WTC11 (cell line): ENCODE results near the gene LRRC1. TPM values are rescaled to one million over a fixed set of nuclear protein-coding genes. Genes with fewer than 3 reads are reported as not detected.

ENCODE experiments used
- ATAC-seq: fragments of 200-7000 bp; cut with Tn5 transposase; 2 replicates; pipeline ENCODE4 v1.10.0; 2021; ENCODE audit warnings: mild to moderate bottlenecking, moderate library complexity
- CTCF ChIA-PET: fragments of 300-600 bp; sonication (Branson Sonifier 250); formaldehyde crosslinking; loops from one replicate; lab custom pipeline; 2021; ENCODE audit warnings: antibody characterized with exemption; lab: Charles Lee
- POLR2A ChIA-PET: fragments of 350-600 bp; sonication (Branson Sonifier 250); formaldehyde crosslinking; loops from one replicate; lab custom pipeline; 2021; ENCODE audit warnings: antibody characterized with exemption; lab: Charles Lee
- DNase-seq: peaks from one replicate; pipeline ENCODE4 v3.0.0; 2021; ENCODE audit warnings: low spot score
- H3K27ac Mint-ChIP-seq: 2 replicates; pipeline ENCODE4 v1.8.0; 2021; ENCODE audit warnings: mixed read lengths
- H3K27me3 Mint-ChIP-seq: 2 replicates; pipeline ENCODE4 v1.8.0; 2021; ENCODE audit warnings: low read depth, mild to moderate bottlenecking, moderate library complexity, mixed read lengths
- H3K36me3 Mint-ChIP-seq: 2 replicates; pipeline ENCODE4 v1.8.0; 2021; ENCODE audit warnings: mixed read lengths
- H3K4me1 Mint-ChIP-seq: 2 replicates; pipeline ENCODE4 v1.8.0; 2022; ENCODE audit warnings: mixed read lengths
- H3K4me3 Mint-ChIP-seq: 2 replicates; pipeline ENCODE4 v1.8.0; 2021; ENCODE audit warnings: mild to moderate bottlenecking, moderate library complexity, mixed read lengths
- H3K9me3 Mint-ChIP-seq: 2 replicates; pipeline ENCODE4 v1.8.0; 2021; ENCODE audit warnings: mixed read lengths
- E2F4 ChIP-seq: sonication (generic); formaldehyde crosslinking; IDR thresholded peaks from 2 replicates; pipeline ENCODE4 v1.8.1; 2022; ENCODE audit warnings: low read depth, mild to moderate bottlenecking, moderate library complexity, missing genetic modification reagents, borderline replicate concordance
- FOXJ3 ChIP-seq: sonication (generic); formaldehyde crosslinking; IDR thresholded peaks from 2 replicates; pipeline ENCODE4 v1.9.0; 2021; ENCODE audit warnings: missing genetic modification reagents, mild to moderate bottlenecking, borderline replicate concordance
- HMGXB4 ChIP-seq: sonication (generic); formaldehyde crosslinking; IDR thresholded peaks from 2 replicates; pipeline ENCODE4 v1.8.1; 2023; ENCODE audit warnings: mild to moderate bottlenecking, moderate library complexity, missing genetic modification reagents
- IRF2 ChIP-seq: sonication (generic); formaldehyde crosslinking; IDR thresholded peaks from 2 replicates; pipeline ENCODE4 v1.8.0; 2022; ENCODE audit warnings: low read depth, missing genetic modification reagents, borderline replicate concordance
- NFYB ChIP-seq: sonication (generic); formaldehyde crosslinking; conservative IDR thresholded peaks from 2 replicates; pipeline ENCODE4 v1.8.0; 2022; ENCODE audit warnings: low read depth, missing genetic modification reagents
- NR3C1 ChIP-seq: sonication (generic); formaldehyde crosslinking; conservative IDR thresholded peaks from 2 replicates; pipeline ENCODE4 v1.8.1; 2023; ENCODE audit warnings: low read depth, mild to moderate bottlenecking, missing genetic modification reagents
- RELA ChIP-seq: sonication (generic); formaldehyde crosslinking; IDR thresholded peaks from 2 replicates; pipeline ENCODE4 v1.8.1; 2022; ENCODE audit warnings: missing genetic modification reagents, mild to moderate bottlenecking, borderline replicate concordance
- SMAD3 ChIP-seq: sonication (generic); formaldehyde crosslinking; IDR thresholded peaks from 2 replicates; pipeline ENCODE4 v1.8.0; 2022; ENCODE audit warnings: missing genetic modification reagents, mild to moderate bottlenecking, borderline replicate concordance
- SMAD4 ChIP-seq: sonication (generic); formaldehyde crosslinking; IDR thresholded peaks from 2 replicates; pipeline ENCODE4 v1.8.0; 2022; ENCODE audit warnings: mild to moderate bottlenecking, missing genetic modification reagents
- SP1 ChIP-seq: sonication (generic); formaldehyde crosslinking; conservative IDR thresholded peaks from 2 replicates; pipeline ENCODE4 v1.8.1; 2022; ENCODE audit warnings: missing genetic modification reagents
- TCF7 ChIP-seq: sonication (generic); formaldehyde crosslinking; IDR thresholded peaks from 2 replicates; pipeline ENCODE4 v1.8.0; 2022; ENCODE audit warnings: mild to moderate bottlenecking, low read depth, missing genetic modification reagents, moderate library complexity
- USF1 ChIP-seq: sonication (generic); formaldehyde crosslinking; IDR thresholded peaks from 2 replicates; pipeline ENCODE4 v1.8.0; 2022; ENCODE audit warnings: mild to moderate bottlenecking, missing genetic modification reagents
- ZNF232 ChIP-seq: sonication (generic); formaldehyde crosslinking; IDR thresholded peaks from 2 replicates; pipeline ENCODE4 v1.8.0; 2022; ENCODE audit warnings: mild to moderate bottlenecking, missing genetic modification reagents
- ZNF512 ChIP-seq: sonication (generic); formaldehyde crosslinking; IDR thresholded peaks from 2 replicates; pipeline ENCODE4 v1.8.1; 2022; ENCODE audit warnings: missing genetic modification reagents, borderline replicate concordance
- total RNA-seq: library from RNA; stranded (reverse); gene quantifications from 3 replicates; pipeline ENCODE4 v1.2.3, GENCODE V29; 2021
- TF ChIP-seq, protein P1 (sequence below): sonication (generic); formaldehyde crosslinking; IDR thresholded peaks from 2 replicates; pipeline ENCODE4 v1.8.0; 2022; ENCODE audit warnings: mild to moderate bottlenecking, missing genetic modification reagents
- TF ChIP-seq, protein P2 (sequence below): sonication (generic); formaldehyde crosslinking; IDR thresholded peaks from 2 replicates; pipeline ENCODE4 v1.8.1; 2022; ENCODE audit warnings: mild to moderate bottlenecking, moderate library complexity, missing genetic modification reagents
- TF ChIP-seq, protein P3 (sequence below): sonication (generic); formaldehyde crosslinking; IDR thresholded peaks from 2 replicates; pipeline ENCODE4 v1.8.1; 2023; ENCODE audit warnings: mild to moderate bottlenecking, missing genetic modification reagents, moderate library complexity
- TF ChIP-seq, protein P4 (sequence below): fragments of 250-450 bp; sonication (Bioruptor Pico); conservative IDR thresholded peaks from 2 replicates; pipeline ENCODE4 v1.9.0; 2021; ENCODE audit warnings: mild to moderate bottlenecking
- TF ChIP-seq, protein P5 (sequence below): fragments of 200-600 bp; IDR thresholded peaks from 2 replicates; pipeline ENCODE4 v1.8.0; 2022; ENCODE audit warnings: antibody characterized with exemption

Gene LRRC1
- total RNA-seq, 1 experiment from 2014 or later = 12.7 TPM

GRCh38 chr6:53858913-53859312, 64.1 kb downstream of the LRRC1 start:
- H3K4me3 Mint-ChIP-seq = no peak overlapping the region
- no peaks in the 10 kb centered on the region for H3K36me3 Mint-ChIP-seq
- H3K27me3 Mint-ChIP-seq = no peaks in the 10 kb centered on the region
- no peaks in the 10 kb centered on the region for H3K9me3 Mint-ChIP-seq
- no peak for TF ChIP-seq SMAD4
- no peak for TF ChIP-seq SP1 (CRISPR knock-in tag)
- H3K4me1 Mint-ChIP-seq = peaks cover 34% of the 10 kb centered on the region
- H3K27ac Mint-ChIP-seq = no peak overlapping the region
- ChIA-PET CTCF (no interaction called here), POLR2A (no interaction called here)
- no peak for ATAC-seq
- no peak for DNase-seq

DNA sequence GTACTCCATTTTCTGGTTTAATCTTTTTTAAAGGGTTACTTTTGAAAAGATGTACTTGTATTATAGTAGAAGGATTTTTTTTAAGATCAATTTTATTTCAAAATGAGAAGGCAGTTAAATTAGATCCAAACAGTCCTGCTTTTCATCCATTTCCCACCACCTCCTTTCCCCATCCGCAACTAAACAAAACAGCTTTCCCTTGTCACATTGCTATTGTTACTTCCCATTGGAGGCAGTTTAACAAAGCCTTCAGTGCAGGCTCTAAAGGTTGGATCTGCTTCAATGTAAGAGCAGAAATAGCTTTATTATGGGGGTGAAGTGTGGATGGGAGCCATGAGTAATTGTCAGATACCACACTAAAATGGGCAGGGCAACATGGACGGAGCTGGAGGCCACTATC, 65.7 kb downstream of the LRRC1 start:
- peaks cover 30% of the 10 kb centered on the region for H3K4me1 Mint-ChIP-seq
- no peaks in the 10 kb centered on the region for H3K36me3 Mint-ChIP-seq
- ATAC-seq (no peak), DNase-seq (no peak)
- ChIA-PET CTCF (no interaction called here), POLR2A (no interaction called here)
- H3K27me3 Mint-ChIP-seq = no peaks in the 10 kb centered on the region
- H3K27ac Mint-ChIP-seq = no peak overlapping the region
- no peaks in the 10 kb centered on the region for H3K9me3 Mint-ChIP-seq
- H3K4me3 Mint-ChIP-seq = no peak overlapping the region
- no peak for TF ChIP-seq IRF2 (CRISPR knock-in tag)
- TF ChIP-seq, protein P1, sequence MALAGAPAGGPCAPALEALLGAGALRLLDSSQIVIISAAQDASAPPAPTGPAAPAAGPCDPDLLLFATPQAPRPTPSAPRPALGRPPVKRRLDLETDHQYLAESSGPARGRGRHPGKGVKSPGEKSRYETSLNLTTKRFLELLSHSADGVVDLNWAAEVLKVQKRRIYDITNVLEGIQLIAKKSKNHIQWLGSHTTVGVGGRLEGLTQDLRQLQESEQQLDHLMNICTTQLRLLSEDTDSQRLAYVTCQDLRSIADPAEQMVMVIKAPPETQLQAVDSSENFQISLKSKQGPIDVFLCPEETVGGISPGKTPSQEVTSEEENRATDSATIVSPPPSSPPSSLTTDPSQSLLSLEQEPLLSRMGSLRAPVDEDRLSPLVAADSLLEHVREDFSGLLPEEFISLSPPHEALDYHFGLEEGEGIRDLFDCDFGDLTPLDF (CRISPR knock-in tag) = no peak
- TF ChIP-seq SMAD3 (CRISPR knock-in tag) = no peak
- TF ChIP-seq, protein P2, sequence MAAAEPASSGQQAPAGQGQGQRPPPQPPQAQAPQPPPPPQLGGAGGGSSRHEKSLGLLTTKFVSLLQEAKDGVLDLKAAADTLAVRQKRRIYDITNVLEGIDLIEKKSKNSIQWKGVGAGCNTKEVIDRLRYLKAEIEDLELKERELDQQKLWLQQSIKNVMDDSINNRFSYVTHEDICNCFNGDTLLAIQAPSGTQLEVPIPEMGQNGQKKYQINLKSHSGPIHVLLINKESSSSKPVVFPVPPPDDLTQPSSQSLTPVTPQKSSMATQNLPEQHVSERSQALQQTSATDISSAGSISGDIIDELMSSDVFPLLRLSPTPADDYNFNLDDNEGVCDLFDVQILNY (CRISPR knock-in tag) = no peak
- TF ChIP-seq, protein P3, sequence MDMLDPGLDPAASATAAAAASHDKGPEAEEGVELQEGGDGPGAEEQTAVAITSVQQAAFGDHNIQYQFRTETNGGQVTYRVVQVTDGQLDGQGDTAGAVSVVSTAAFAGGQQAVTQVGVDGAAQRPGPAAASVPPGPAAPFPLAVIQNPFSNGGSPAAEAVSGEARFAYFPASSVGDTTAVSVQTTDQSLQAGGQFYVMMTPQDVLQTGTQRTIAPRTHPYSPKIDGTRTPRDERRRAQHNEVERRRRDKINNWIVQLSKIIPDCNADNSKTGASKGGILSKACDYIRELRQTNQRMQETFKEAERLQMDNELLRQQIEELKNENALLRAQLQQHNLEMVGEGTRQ (CRISPR knock-in tag) = no peak
- no peak for TF ChIP-seq ZNF232
- no peak for TF ChIP-seq NFYB
- no peak for TF ChIP-seq HMGXB4 (CRISPR knock-in tag)
- TF ChIP-seq, protein P4, sequence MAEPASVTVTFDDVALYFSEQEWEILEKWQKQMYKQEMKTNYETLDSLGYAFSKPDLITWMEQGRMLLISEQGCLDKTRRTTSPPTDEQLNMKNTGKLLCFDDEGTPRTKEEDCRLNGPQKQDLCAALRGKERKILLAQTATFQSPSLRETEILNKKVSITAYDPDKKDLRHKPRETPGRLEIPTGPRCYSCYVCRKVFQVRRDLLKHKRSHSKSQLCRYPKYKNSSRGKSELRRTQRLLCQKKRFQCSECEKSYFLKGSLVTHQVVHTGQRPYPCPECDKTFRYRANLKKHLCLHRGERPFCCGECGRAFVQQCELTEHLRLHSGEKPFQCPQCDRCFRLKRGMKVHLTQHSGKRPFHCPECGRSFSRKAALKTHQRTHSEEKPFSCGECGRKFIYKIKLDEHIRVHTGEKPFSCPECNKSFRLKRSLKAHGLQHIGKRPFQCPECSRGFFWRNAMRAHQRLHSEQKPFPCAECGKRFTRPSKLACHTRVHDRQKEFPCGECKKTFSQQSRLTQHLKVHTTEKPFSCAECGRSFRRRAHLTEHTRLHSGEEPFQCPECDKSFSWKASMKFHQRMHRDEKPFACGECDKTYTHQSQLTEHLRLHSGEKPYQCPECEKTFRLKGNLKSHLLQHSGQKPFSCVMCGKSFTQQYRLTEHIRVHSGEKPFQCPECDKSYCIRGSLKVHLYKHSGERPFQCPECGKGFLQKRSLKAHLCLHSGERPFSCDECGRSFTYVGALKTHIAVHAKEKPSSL = no peak
- TF ChIP-seq FOXJ3 (CRISPR knock-in tag) = no peak
- no peak for TF ChIP-seq TCF7 (CRISPR knock-in tag)
- TF ChIP-seq USF1 (CRISPR knock-in tag) = no peak
- TF ChIP-seq RELA (CRISPR knock-in tag) = no peak
- TF ChIP-seq, protein P5, sequence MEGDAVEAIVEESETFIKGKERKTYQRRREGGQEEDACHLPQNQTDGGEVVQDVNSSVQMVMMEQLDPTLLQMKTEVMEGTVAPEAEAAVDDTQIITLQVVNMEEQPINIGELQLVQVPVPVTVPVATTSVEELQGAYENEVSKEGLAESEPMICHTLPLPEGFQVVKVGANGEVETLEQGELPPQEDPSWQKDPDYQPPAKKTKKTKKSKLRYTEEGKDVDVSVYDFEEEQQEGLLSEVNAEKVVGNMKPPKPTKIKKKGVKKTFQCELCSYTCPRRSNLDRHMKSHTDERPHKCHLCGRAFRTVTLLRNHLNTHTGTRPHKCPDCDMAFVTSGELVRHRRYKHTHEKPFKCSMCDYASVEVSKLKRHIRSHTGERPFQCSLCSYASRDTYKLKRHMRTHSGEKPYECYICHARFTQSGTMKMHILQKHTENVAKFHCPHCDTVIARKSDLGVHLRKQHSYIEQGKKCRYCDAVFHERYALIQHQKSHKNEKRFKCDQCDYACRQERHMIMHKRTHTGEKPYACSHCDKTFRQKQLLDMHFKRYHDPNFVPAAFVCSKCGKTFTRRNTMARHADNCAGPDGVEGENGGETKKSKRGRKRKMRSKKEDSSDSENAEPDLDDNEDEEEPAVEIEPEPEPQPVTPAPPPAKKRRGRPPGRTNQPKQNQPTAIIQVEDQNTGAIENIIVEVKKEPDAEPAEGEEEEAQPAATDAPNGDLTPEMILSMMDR = no peak
- no peak for TF ChIP-seq E2F4 (CRISPR knock-in tag)
- TF ChIP-seq NR3C1 (CRISPR knock-in tag) = no peak
- no peak for TF ChIP-seq ZNF512 (CRISPR knock-in tag)
